Lower leg skin (tissue), 4 donors: ENCODE measurements around the gene OR2V2. TPM values are rescaled to one million over a fixed set of nuclear protein-coding genes. Genes with fewer than 3 reads are reported as not detected.

Experiments used
- DNase-seq, 2 donors: peaks; one replicate each; pipeline ENCODE4 v3.0.0-alpha.2; 2019; ENCODE audit warnings: low spot score in 2 of 2
- H3K4me3 ChIP-seq: fragments of 200-600 bp; sonication (generic); 2 replicates; pipeline ENCODE4 v1.5.1; 2017; ENCODE audit warnings: mild to moderate bottlenecking, low read depth; ENCODE audit not compliant: poor library complexity, severe bottlenecking
- POLR2A ChIP-seq, 2 donors: fragments of 450-650 bp; IDR thresholded peaks; one replicate each; pipeline ENCODE4 v1.6.1; 2016 to 2017; ENCODE audit warnings: antibody characterized with exemption in 2 of 2, mild to moderate bottlenecking in 1 of 2, moderate library complexity in 1 of 2
- WGBS, 2 donors: methylation state at CpG; one replicate each; pipeline ENCODE4 v1.1.5; 2018; 5-methylcytosine and 5-hydroxymethylcytosine counted together
- intact Hi-C: fragments of 100-400 bp; cut with DNase I; formaldehyde crosslinking; loops from one replicate; pipeline ENCODE4 v1.15.0; 2023; ENCODE audit warnings: low total_unique reads
- total RNA-seq, 4 donors: library from RNA; depleted of rRNA; stranded (reverse); fragments of >200 nt; gene quantifications; one replicate each; pipeline ENCODE4 v1.1.0, GENCODE V29; 2016
- TF ChIP-seq, protein P1 (sequence below), 3 donors: fragments of 450-650 bp; IDR thresholded peaks; one replicate each; pipeline ENCODE4 v1.5.1; 2016; ENCODE audit warnings: antibody characterized with exemption in 3 of 3, mild to moderate bottlenecking in 3 of 3, moderate library complexity in 2 of 3

The OR2V2 gene
- total RNA-seq, 4 donors from 2014 or later = not detected

DNA sequence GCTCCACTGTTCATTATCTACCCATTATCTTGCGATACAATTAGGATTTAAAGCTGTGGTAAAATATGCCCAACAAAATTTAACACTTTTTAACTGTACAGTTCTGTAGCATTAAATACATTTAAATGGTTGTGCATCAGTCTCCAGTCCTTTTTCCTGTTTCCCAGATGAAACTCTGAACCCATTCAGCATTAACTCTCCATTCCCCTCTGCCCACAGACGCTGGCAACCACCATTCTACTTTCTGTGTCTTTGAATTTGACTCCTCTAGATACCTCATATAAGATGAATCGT, 60.5 kb downstream of the OR2V2 start:
- no peak overlapping the region for H3K4me3 ChIP-seq
- TF ChIP-seq, protein P1, sequence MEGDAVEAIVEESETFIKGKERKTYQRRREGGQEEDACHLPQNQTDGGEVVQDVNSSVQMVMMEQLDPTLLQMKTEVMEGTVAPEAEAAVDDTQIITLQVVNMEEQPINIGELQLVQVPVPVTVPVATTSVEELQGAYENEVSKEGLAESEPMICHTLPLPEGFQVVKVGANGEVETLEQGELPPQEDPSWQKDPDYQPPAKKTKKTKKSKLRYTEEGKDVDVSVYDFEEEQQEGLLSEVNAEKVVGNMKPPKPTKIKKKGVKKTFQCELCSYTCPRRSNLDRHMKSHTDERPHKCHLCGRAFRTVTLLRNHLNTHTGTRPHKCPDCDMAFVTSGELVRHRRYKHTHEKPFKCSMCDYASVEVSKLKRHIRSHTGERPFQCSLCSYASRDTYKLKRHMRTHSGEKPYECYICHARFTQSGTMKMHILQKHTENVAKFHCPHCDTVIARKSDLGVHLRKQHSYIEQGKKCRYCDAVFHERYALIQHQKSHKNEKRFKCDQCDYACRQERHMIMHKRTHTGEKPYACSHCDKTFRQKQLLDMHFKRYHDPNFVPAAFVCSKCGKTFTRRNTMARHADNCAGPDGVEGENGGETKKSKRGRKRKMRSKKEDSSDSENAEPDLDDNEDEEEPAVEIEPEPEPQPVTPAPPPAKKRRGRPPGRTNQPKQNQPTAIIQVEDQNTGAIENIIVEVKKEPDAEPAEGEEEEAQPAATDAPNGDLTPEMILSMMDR (IDR thresholded peaks at IDR 0.05) = no peak
- no peak for TF ChIP-seq POLR2A (IDR thresholded peaks at IDR 0.05)
- WGBS, 2 donors = 35 to 43% methylated on average over 3 of the region's 3 CpGs

More for the DNA sequence above, 60.5 kb downstream of the OR2V2 start:
- intact Hi-C loops = no loop called here
- DNase-seq = no peak

Other genes with a start within 250 kb of the OR2V2 start
- gene BTNL8, start 248.4 kb upstream of the OR2V2 start, total RNA-seq = under 1 TPM in 2 of 4 donors, not detected in 2; 0.26 to 0.44 TPM
- not detected for gene BTNL3, start 158.7 kb upstream of the OR2V2 start, total RNA-seq
- gene BTNL9, start 107.3 kb upstream of the OR2V2 start, total RNA-seq = 10 to 100 TPM; 11.7 to 26.6 (median 16.2) TPM
- not detected for gene OR2V1, start 16.4 kb upstream of the OR2V2 start, total RNA-seq
- 100 to 1,000 TPM in 2 of 4 donors, 10 to 100 TPM in 2; 77.2 to 144 (median 89.8) TPM for gene TRIM7, start 57.6 kb downstream of the OR2V2 start, total RNA-seq
- 10 to 100 TPM; 14.7 to 19.8 (median 18.0) TPM for gene TRIM41, start 75.7 kb downstream of the OR2V2 start, total RNA-seq
- 1,000 to 10,000 TPM; 3,064 to 4,085 (median 3,503) TPM for gene RACK1, start 96.3 kb downstream of the OR2V2 start, total RNA-seq
- gene TRIM52, start 113.6 kb downstream of the OR2V2 start, total RNA-seq = 10 to 100 TPM in 2 of 4 donors, 1 to 10 TPM in 2; 5.2 to 13.2 (median 9.3) TPM
- gene OR4F3, start 219.7 kb downstream of the OR2V2 start, total RNA-seq = not detected